Measurements from ENCODE around the gene AFF3.

DNA sequence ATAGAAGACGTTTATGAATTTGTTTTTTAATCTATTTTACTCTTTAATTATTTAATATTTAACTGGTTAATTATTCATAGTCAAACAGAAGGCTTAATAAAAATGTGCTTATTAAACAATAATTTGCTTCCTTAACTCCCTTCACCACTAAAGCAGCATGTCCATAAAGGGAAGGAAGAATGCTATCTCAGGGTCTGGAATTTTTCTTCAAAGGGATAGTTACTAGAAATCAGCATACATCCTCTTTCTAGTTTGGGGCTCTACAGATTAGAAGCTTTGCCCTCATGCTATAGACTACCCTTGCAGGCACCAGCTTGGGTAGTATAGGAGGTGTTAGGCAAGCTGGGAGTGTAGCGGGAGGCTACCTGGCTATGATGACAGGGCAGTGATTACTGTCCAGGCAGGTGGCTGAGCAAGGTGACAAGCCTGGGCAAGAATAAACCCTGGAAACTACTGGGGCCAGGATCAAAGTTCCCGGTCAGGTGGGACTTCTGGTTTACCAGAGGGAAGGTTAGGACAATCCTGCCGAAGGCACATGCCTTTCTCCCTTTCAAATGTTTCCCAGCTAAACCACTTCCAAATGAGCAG, 376.6 kb downstream of the AFF3 start:
- no peak for TF ChIP-seq CTCF (IDR thresholded peaks at IDR 0.05 in 2 of 3, conservative IDR thresholded peaks at IDR 0.05 in 1 of 3; ENCODE audit: borderline replicate concordance in 1 of 3, insufficient read depth in 1 of 3, low read depth in 2 of 3, low read length in 2 of 3)
- no peak for TF ChIP-seq YY1 (IDR thresholded peaks at IDR 0.05; ENCODE audit: extremely low read depth, insufficient replicate concordance, low read depth, low read length)
- no peak for TF ChIP-seq TCF7L2 (IDR thresholded peaks at IDR 0.05; ENCODE audit: borderline replicate concordance, extremely low read depth, insufficient read depth, insufficient read length)
- TF ChIP-seq RAD21 (IDR thresholded peaks at IDR 0.05; ENCODE audit: low read depth): no peak
- TF ChIP-seq POLR2AphosphoS5 (IDR thresholded peaks at IDR 0.05; ENCODE audit: low read depth, low read length): no peak
- no peak for TF ChIP-seq MAX (IDR thresholded peaks at IDR 0.05)
- no peak for TF ChIP-seq JUND (IDR thresholded peaks at IDR 0.05)
- TF ChIP-seq, protein P1, sequence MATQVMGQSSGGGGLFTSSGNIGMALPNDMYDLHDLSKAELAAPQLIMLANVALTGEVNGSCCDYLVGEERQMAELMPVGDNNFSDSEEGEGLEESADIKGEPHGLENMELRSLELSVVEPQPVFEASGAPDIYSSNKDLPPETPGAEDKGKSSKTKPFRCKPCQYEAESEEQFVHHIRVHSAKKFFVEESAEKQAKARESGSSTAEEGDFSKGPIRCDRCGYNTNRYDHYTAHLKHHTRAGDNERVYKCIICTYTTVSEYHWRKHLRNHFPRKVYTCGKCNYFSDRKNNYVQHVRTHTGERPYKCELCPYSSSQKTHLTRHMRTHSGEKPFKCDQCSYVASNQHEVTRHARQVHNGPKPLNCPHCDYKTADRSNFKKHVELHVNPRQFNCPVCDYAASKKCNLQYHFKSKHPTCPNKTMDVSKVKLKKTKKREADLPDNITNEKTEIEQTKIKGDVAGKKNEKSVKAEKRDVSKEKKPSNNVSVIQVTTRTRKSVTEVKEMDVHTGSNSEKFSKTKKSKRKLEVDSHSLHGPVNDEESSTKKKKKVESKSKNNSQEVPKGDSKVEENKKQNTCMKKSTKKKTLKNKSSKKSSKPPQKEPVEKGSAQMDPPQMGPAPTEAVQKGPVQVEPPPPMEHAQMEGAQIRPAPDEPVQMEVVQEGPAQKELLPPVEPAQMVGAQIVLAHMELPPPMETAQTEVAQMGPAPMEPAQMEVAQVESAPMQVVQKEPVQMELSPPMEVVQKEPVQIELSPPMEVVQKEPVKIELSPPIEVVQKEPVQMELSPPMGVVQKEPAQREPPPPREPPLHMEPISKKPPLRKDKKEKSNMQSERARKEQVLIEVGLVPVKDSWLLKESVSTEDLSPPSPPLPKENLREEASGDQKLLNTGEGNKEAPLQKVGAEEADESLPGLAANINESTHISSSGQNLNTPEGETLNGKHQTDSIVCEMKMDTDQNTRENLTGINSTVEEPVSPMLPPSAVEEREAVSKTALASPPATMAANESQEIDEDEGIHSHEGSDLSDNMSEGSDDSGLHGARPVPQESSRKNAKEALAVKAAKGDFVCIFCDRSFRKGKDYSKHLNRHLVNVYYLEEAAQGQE (IDR thresholded peaks at IDR 0.05; ENCODE audit: low read depth): no peak
- TF ChIP-seq POLR2A (IDR thresholded peaks at IDR 0.05; ENCODE audit: borderline replicate concordance, extremely low read depth, insufficient read depth, insufficient read length): no peak

Measured in HCT116 (cell line).